ENCODE results near the gene NOS1AP.
A peak's percentile ranks its signal among the peaks of the same experiment; 100 is the strongest.

The NOS1AP gene

GRCh38 chr1:162069334-162070093, at the start of gene NOS1AP:
NOS1AP (plus strand) TSS chr1:162069691; CDS start chr1:162070178, 487 bp downstream.
- no peak for FAIRE-seq
- peak; percentile 65; the same call in 1 of the 2 replicates for TF ChIP-seq POLR2A (IDR thresholded peaks at IDR 0.05; ENCODE audit: low read depth, low read length)
- peak; percentile 84 for DNase-seq (ENCODE audit: insufficient read length, low spot score)

- DNase-seq (ENCODE audit: insufficient read length, low spot score): no peak
- no peak for TF ChIP-seq POLR2A (IDR thresholded peaks at IDR 0.05; ENCODE audit: low read depth, low read length)
- FAIRE-seq: no peak
Measured at GRCh38 chr1:162020150-162020549, 49.3 kb upstream of the NOS1AP start.

DNA sequence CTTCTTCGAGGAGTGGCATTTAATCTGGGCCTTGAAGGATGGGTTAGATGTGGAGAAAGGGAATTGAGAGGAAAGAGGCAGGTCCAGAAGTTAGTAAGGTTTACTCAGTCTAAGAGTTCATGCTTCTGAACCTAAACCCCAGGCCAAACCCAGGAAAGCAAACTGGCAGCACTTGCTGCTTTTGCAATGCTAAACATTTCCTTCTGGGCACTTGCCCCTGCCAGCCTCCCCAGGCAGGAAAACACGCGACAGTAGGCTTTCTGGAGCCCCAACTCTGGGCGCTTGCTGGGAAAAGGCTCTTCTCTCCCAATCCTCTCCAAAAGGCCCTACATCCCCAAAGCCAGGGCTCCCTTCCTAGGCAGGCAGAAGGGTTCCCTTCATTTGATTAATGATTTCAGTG, 48.4 kb upstream of the NOS1AP start:
- no peak for DNase-seq (ENCODE audit: insufficient read length, low spot score)
- no peak for TF ChIP-seq POLR2A (IDR thresholded peaks at IDR 0.05; ENCODE audit: low read depth, low read length)
- FAIRE-seq: no peak

- FAIRE-seq (no peak), DNase-seq (ENCODE audit: insufficient read length, low spot score) (no peak)
- no peak for TF ChIP-seq POLR2A (IDR thresholded peaks at IDR 0.05; ENCODE audit: low read depth, low read length)
Measured at GRCh38 chr1:162022626-162023025, 46.9 kb upstream of the NOS1AP start.

GRCh38 chr1:162023181-162023546, 46.3 kb upstream of the NOS1AP start:
- FAIRE-seq: no peak
- DNase-seq (ENCODE audit: insufficient read length, low spot score): no peak
- no peak for TF ChIP-seq POLR2A (IDR thresholded peaks at IDR 0.05; ENCODE audit: low read depth, low read length)

GRCh38 chr1:162023547-162024501, 45.7 kb upstream of the NOS1AP start, which contains the start of gene OLFML2B:
OLFML2B (minus strand) TSS chr1:162023869; CDS start chr1:162023430, 439 bp downstream.
- DNase-seq (ENCODE audit: insufficient read length, low spot score) (peak; percentile 78), FAIRE-seq (no peak)
- peak; percentile 40; the same call in 1 of the 2 replicates for TF ChIP-seq POLR2A (IDR thresholded peaks at IDR 0.05; ENCODE audit: low read depth, low read length)

- no peak for TF ChIP-seq POLR2A (IDR thresholded peaks at IDR 0.05; ENCODE audit: low read depth, low read length)
- FAIRE-seq (no peak), DNase-seq (ENCODE audit: insufficient read length, low spot score) (no peak)
Measured at GRCh38 chr1:162025541-162025940, 44.0 kb upstream of the NOS1AP start.

DNA sequence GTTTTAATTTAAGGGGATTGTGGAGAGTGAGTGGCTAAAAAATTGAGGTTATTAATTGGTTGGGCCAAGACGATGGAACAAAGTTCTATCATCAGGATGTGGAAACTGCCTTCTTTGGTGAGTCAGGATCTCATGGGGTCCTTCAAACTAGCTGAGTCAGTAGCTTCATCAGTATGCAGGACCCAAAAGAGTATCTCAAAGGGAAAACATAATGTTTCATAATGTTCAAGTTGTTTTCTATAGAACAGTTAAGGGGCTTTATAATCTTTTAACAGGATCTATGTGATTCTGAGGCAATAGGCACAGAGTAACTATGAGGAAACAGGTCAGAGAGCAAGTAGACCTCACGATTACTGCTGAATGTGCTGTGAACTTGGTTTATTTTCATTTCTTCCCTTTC, 42.6 kb upstream of the NOS1AP start:
- no peak for FAIRE-seq
- no peak for TF ChIP-seq POLR2A (IDR thresholded peaks at IDR 0.05; ENCODE audit: low read depth, low read length)
- DNase-seq (ENCODE audit: insufficient read length, low spot score): no peak

DNA sequence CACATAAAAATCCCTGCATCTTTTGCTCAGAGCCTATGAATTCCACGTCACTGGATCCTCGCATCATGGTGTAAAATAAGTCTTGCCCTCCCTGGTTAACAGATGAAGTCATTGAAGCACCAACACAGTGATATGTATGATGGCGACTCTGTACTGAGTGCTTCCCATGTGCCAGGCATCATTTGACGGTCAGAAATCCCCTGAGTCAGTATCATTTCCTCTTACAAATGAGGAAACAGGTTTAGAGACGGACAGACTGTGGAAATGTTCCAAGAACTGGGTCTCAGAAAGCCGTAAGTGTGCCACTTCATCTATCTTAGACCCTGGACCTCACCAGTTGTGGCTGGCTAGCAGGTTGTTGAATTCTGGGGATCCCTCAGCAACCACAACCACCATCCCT, 40.8 kb upstream of the NOS1AP start:
- TF ChIP-seq POLR2A (IDR thresholded peaks at IDR 0.05; ENCODE audit: low read depth, low read length): no peak
- FAIRE-seq: no peak
- DNase-seq (ENCODE audit: insufficient read length, low spot score): no peak

DNA sequence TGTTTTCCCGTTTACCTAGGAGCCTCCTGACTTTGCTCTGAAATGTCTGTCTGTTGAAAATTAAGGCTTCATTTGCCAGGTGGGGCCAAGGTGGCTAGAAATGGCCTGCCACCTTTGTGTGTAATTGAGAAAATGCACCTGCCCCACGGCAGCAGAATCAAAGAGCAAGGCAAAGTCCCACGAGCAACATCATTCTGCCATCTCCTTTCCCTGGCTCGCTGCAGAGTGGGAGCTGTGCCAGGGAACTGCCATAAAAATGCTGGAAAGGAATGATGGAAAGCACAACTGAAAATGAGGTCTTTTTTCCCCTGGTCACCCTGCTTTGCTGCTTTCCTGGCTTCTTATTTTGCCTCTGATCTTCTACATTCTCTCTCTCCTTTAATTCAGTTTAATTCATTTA, 40.3 kb upstream of the NOS1AP start:
- no peak for FAIRE-seq
- no peak for TF ChIP-seq POLR2A (IDR thresholded peaks at IDR 0.05; ENCODE audit: low read depth, low read length)
- DNase-seq (ENCODE audit: insufficient read length, low spot score): no peak

DNA sequence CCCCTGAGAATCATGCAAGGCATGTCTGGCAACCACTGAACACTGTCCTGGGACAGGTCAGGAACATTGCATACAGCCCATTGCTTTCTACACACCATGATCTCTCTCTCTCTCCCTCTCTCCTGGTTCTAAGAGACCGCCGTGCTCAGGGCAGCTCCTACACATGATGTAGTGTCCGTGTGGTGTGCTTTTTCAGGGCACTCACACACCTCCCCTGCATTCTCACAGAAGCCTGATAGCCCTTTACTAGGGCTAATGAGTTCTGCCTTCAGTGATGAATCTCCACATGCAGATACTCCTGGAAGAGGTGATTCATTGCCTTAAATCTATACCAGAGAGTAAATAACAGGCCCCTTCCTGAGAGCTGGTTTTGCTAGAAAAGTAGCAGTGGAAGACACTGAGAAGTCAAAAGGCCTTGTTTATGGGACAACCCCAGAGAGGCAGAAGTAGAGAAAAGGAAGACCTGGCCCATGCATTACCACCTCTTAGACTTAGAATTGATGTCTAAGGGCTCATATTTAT, 38.7 kb upstream of the NOS1AP start:
- FAIRE-seq (no peak), DNase-seq (ENCODE audit: insufficient read length, low spot score) (no peak)
- no peak for TF ChIP-seq POLR2A (IDR thresholded peaks at IDR 0.05; ENCODE audit: low read depth, low read length)

- DNase-seq (ENCODE audit: insufficient read length, low spot score): no peak
- TF ChIP-seq POLR2A (IDR thresholded peaks at IDR 0.05; ENCODE audit: low read depth, low read length): no peak
- no peak for FAIRE-seq
Measured at GRCh38 chr1:162033428-162033827, 36.1 kb upstream of the NOS1AP start.

GRCh38 chr1:162035241-162035640, 34.2 kb upstream of the NOS1AP start:
- FAIRE-seq (no peak), DNase-seq (ENCODE audit: insufficient read length, low spot score) (peak; percentile 36)
- no peak for TF ChIP-seq POLR2A (IDR thresholded peaks at IDR 0.05; ENCODE audit: low read depth, low read length)

DNA sequence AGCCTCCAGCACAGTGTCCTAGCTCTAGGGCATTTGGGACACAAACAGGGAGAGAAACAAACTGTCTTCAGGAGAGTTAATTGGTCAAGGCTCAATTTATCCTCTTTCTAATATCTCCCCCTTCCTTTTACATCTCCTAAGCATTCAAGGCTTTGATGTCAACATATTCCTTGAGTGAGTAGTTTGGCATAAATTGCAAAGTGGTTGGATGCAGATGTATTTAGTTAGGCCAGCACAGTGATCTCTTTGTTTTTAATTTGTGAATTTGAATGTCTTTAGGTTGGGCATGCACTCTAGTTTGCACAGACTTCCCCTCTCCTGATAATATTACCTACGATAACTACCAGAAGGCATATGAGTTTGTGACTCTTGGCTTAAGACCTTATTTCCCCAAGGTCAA, 33.3 kb upstream of the NOS1AP start:
- no peak for TF ChIP-seq POLR2A (IDR thresholded peaks at IDR 0.05; ENCODE audit: low read depth, low read length)
- no peak for FAIRE-seq
- no peak for DNase-seq (ENCODE audit: insufficient read length, low spot score)

Measured in H54 (cell line).